Activated CD8-positive, alpha-beta memory T cell treated with anti-CD3 and anti-CD28 coated beads for 1 hour (primary cell): ENCODE measurements around the gene PHTF2.
"Not testable (repeated sequence)": the region's sequence is repeated elsewhere in the genome, so short reads cannot be mapped to it uniquely, and the experiment has no call there.

Experiments
- DNase-seq, 2 donors: peaks; one replicate each; pipeline ENCODE4 v3.0.0-alpha.2; 2020; ENCODE audit warnings: low read depth in 1 of 2; ENCODE audit errors: extremely low read depth in 1 of 2

The PHTF2 gene

GRCh38 chr7:77827999-77828398 is 29.4 kb downstream of the PHTF2 start:
- DNase-seq, result no peak

- DNase-seq, result no peak
Observed at GRCh38 chr7:77830649-77831355, 32.2 kb downstream of the PHTF2 start.

DNA sequence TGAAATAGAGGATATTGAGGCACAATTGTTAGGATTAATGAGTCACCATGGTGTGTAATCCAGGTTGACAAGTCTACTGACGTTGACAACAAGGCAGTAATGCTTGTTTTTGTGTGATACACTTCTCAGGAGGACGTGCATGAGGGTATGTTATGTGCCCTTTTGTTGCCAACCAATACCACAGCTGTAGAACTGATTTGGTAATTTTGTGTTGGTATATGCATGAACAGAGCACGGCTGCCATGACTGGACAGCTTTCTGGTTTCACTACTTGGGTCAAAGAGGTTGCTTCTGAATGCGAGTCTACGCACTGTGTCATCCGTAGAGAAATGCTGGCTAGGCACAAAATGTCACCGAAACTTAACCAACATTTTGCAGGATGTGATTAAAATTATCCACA is 32.9 kb downstream of the PHTF2 start:
- DNase-seq, result no peak

DNA sequence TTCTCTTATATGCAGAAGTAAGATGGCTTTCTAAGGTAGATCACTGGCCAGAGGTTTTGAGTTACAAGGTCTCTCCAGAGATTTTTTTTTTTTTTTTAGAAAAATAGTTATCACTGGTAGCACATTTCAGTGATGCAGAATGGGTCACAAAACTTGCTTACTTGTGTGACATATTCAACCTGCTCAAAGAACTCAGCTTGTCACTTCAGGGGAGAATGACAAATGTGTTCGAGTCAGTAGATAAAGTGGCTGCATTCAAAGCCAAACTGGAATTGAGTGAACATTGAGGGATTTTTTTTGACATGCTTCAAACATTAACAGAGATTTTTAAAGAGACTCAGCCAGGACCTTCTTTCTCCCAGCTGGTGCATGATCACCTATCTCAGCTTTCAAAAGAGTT is 33.4 kb downstream of the PHTF2 start:
- no peak for DNase-seq

- no peak for DNase-seq
Observed at GRCh38 chr7:77833136-77833535, 34.6 kb downstream of the PHTF2 start.

GRCh38 chr7:77836425-77836824 is 37.9 kb downstream of the PHTF2 start:
- DNase-seq, result not testable (repeated sequence)

DNA sequence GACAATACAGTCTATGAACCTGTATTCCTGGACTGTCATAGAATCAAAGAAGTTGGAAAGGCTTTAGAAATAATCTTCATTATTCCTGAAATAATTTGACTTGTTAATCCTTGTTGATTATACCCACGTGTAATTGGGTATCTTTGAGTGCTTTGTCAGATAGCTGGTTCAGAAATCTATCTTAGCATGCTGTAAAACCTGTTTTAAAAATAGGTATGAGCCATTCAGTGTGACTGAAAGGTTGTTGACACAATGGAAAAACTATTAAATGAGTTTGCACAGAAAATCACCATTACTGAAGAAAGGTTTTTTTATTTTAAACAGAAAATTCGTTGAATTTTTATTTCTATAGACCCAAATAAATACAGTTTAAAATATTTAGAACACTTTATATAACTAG is 38.7 kb downstream of the PHTF2 start:
- DNase-seq, result no peak

DNA sequence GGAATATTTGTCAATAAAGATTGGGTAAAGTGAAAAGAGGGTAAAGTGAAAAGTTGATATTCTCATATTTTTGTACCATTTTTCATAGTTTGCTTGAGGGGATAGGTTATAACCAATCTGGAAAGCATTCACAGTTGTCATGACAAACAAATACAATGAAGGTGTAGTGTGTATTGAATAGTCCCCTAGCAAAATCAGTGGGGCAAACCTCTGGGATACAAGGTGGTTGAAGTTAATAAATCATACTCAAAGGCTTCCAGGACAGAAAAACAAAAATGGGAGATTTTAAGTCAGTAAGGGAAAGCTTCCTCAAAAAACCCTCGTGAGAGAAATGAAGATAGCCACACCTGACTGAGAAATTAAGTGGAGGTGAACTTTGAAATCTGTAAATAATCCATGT is 39.4 kb downstream of the PHTF2 start:
- DNase-seq, result no peak

DNA sequence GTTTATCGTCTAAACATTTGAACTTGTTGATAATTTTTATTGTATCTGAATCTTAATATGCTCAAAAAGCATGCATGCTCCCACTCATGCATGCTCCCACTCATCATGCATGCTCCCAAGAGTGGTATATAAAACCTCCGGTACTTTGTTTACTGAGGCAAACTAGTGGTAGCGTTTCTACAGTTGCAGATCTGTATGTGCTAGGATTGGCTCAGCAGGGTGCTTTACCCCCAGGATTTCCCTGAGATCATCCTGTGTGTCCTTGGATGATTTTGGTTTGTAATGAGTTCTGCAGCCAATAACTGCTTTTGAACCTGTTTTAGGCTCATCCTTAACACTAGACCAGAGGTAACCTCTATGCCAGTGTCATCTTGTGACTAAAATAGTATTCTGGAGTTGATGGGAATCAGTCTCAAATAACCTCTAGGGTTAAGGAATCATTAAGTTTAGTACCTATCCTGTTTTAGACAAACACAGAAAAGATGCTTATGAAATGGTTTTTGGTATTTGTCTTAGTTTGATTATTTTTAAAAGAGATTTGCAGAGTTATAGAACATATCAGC is 40.4 kb downstream of the PHTF2 start:
- no peak for DNase-seq

- DNase-seq, result no peak
Observed at GRCh38 chr7:77839919-77840318, 41.3 kb downstream of the PHTF2 start.

DNA sequence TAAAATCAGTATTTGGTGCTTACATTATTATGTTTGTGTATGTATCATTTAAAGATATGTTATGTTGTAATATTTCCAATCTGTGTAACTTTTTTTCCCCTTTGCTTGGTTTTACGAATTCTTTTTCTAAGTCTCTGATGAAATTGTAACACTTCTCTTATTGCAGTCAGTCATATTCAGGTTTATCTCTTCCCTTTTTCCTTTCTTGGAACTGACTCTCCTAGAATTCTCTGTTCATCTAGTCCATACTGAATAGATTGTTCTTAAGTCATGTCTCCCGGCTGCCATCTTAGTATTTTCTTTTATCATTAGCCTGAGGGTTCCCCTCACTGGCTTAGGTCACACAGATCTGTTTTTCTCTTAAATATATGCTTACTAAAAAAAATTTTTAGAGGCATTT is 44.6 kb downstream of the PHTF2 start:
- no peak for DNase-seq

GRCh38 chr7:77846317-77847092 is 47.9 kb downstream of the PHTF2 start:
- no peak for DNase-seq

DNA sequence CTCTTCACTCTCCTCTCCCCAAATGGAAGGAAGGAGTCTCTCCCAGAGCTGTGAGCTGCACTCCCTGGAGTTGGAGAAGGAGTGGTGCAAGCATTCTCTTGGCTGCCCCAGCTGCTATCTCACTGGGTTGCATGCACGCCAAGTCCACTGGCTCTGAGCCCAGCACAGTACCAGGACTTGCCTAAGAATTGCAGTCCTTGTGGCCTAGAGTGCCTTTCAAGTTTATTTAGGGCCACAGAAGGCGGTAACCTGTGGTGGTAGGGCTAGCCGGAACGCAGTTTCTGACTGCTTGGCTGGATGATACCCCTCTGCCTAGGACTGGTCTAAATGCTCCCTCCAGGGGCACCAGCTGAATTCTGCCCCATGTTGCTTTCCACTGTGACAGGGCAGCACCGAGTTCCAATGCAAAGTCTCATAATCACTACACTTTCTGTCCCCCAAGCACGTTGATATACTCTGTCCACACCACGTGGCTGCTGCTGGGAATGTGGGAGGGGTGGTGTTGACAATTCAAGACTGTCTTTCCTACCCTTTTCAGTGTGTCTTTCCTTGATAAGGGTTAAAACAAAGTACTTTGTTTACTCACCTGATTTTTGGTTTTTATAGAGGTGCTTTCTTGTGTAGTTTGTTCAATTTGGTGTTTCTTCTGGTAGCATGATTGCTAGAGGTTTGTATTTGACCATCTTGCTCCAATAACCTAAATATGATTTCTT is 57.0 kb downstream of the PHTF2 start:
- no peak for DNase-seq

DNA sequence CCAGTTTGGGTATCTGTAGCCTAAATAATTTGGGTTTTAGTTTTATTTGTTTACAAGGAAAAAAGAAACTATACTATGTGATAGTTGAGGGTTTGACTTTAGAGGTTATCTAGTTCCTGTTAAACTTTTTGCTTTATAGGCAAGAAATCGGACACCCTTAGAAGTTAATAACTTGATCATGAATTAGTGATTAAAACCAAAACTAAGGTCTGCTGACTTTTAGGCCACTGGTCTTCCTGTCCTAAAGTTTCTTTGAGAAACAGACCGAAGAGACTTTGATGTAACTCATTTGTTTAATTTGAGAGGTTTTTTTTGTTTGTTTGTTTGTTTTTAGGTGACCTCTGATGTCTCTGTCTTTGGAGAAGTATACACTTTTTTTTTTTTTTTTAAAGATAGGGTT is 59.7 kb downstream of the PHTF2 start:
- DNase-seq, result no peak

- no peak for DNase-seq
Observed at GRCh38 chr7:77859343-77859742, 60.8 kb downstream of the PHTF2 start.

- DNase-seq, result no peak
Observed at GRCh38 chr7:77862691-77863090, 64.1 kb downstream of the PHTF2 start.

GRCh38 chr7:77863860-77864259 is 65.3 kb downstream of the PHTF2 start:
- no peak for DNase-seq

GRCh38 chr7:77866370-77866769 is 67.8 kb downstream of the PHTF2 start:
- no peak for DNase-seq

DNA sequence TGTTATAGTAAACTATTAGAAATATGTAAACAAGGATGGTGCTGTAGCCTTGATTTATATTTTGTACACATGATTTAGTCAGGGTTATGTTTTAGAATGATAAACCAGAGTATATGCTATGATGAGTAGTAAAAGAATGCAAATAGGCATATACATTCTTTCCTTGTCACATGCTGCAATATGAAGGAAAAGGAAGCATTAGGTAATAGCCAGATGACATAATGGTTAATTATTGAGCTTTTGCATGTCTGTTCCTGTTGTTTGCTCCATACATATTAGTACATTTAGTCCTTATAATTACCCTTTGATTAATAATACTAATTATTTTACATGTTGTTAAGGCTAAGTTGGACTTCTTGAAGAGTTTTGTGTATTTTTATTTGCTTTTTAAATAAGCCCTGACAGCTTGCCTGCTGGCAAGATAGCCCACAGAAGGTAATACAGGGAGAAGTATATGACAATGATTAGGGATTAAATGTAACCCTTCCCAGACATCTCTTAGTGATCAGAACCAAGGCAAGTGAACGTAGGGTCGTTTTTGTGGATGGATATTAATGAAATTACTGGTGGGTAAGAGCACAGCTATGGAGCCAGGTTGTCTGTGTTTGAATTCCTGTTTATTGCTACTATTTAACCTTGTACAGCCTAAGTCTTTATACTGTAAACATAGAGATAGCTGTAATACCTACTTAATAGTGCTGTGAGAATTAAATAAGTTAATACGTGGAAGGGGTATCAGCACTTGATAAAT is 68.4 kb downstream of the PHTF2 start:
- no peak for DNase-seq

GRCh38 chr7:77867537-77867865 is 68.9 kb downstream of the PHTF2 start:
- DNase-seq, result no peak

GRCh38 chr7:77872256-77872655 is 73.7 kb downstream of the PHTF2 start:
- not testable (repeated sequence) for DNase-seq
